LNCaP clone FGC (cell line): ENCODE data around the gene FBXW7.

Source experiments
- DNase-seq: peaks from one replicate; pipeline ENCODE4 v3.0.0-alpha.2; 2011; ENCODE audit warnings: low read depth
- H3K4me3 ChIP-seq: 2 replicates; pipeline ENCODE4 v1.5.1; 2011; ENCODE audit warnings: mild to moderate bottlenecking, low read depth, low read length, control low read depth
- TF ChIP-seq, protein P1 (sequence below): IDR thresholded peaks from 2 replicates; pipeline ENCODE4 v1.5.1; 2012; ENCODE audit warnings: mild to moderate bottlenecking; ENCODE audit not compliant: control insufficient read depth, insufficient read depth; ENCODE audit errors: extremely low read depth

Gene FBXW7

DNA sequence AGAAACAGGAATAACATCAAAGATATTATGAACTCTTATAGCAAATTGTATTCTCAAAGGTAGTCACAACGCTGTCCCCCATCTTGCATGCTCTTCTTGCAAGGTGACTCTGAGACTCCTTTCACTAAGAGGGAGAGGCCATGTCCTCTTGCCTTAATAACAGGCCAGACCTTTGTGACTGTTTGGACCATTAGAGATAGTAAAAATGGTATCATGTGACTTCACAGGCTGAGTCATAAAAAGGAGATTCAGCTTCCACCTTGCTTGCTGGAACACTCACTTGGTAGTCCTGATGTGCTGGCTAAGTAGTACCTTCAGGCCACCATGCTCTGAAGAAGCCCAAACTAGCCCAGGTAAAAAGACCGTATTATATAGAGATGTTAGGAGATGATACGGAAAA, 143.8 kb downstream of the FBXW7 start:
- no peak overlapping the region for H3K4me3 ChIP-seq
- no peak for DNase-seq
- TF ChIP-seq, protein P1, sequence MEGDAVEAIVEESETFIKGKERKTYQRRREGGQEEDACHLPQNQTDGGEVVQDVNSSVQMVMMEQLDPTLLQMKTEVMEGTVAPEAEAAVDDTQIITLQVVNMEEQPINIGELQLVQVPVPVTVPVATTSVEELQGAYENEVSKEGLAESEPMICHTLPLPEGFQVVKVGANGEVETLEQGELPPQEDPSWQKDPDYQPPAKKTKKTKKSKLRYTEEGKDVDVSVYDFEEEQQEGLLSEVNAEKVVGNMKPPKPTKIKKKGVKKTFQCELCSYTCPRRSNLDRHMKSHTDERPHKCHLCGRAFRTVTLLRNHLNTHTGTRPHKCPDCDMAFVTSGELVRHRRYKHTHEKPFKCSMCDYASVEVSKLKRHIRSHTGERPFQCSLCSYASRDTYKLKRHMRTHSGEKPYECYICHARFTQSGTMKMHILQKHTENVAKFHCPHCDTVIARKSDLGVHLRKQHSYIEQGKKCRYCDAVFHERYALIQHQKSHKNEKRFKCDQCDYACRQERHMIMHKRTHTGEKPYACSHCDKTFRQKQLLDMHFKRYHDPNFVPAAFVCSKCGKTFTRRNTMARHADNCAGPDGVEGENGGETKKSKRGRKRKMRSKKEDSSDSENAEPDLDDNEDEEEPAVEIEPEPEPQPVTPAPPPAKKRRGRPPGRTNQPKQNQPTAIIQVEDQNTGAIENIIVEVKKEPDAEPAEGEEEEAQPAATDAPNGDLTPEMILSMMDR: no peak

DNA sequence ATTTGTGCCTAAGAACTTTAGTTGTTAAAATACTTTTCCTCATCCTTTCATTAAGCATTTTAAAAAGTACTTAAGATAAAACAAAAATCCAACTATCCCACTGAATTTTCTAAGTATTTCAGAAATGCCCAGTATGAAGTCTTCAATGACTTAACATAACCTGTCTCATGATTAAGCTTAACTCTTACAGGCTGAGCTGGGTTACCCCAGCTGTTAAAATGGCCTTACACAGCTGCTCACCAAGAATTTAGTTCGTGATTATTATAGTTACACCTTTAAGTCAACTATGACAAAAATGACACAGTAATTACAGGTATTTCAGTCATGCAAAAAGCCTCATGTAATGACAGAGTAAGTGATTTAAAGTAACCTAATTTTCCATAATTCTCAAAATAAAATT, 145.7 kb downstream of the FBXW7 start:
- DNase-seq: no peak
- H3K4me3 ChIP-seq: no peak overlapping the region
- TF ChIP-seq, protein P1: no peak

DNA sequence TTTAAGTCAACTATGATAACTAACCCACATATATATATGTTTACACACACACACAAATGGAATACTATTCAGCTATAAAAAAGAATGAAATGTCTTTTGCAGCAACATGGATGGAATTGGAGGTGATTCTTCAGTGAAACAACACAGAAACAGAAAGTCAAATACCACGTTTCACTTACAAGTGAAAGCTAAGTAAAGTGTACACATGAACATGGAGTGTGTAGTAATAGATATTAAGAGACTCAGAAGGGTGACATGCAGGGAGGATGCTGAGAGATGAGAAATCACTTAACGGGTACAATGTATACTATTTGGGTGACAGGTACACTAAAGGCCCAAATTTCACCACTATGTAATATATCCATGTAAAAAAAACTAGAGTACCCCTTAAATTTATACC, 146.5 kb downstream of the FBXW7 start:
- DNase-seq: no peak
- TF ChIP-seq, protein P1: no peak
- no peak overlapping the region for H3K4me3 ChIP-seq

DNA sequence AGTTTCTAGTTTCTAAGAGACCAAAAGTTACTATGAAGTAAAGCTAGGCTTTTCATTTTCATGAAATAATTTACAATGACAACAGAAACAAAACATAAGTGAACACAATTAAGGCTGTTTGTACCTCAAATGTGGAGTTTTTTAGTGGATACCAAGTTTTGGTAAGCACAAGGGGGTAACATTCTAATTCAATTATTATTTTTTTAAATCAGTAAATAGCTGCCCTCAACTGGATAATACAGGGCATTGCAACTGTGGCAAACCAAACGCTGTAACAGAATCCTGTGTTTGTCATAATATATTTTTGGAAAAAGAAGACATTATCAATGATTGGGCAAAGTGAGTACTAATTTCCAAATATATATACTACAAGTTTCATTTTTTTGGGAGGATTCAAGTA, 150.3 kb downstream of the FBXW7 start:
- TF ChIP-seq, protein P1: peak; percentile 70
- H3K4me3 ChIP-seq: no peak overlapping the region
- DNase-seq: no peak

DNA sequence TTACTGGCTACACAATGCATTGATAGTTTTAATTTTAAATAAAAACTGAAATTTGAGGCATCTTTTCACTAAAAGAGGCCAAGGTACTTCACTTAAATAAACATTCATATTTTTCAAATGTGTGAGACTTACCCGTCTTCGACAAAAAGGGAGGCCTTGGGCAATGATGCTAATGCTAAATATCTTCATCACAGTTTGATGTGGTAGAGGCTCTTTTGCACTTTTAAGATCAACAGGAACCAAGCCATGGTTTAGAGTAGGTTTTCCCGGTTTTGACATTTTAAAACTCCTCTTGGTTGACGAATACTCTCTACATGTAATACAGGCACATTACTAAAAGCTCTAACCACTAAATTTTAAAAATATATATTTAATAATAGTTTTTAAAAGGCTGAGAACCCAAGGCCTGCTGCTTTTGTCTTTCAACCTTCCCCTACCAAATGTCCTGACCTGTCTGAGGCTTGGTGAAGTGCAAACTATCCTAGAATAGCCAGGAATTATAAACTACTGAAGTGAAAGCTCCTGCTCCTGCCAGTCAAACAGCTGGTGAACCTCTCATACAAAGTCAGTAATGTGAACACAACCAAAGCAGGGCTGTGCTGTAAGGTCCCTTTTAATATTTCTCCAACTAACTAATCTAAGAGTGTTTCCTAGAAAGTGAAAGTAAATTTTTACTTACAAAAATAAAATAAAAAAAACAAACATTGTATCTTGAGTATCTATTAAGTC, 153.7 kb downstream of the FBXW7 start:
- H3K4me3 ChIP-seq: no peak overlapping the region
- TF ChIP-seq, protein P1: no peak
- no peak for DNase-seq

DNA sequence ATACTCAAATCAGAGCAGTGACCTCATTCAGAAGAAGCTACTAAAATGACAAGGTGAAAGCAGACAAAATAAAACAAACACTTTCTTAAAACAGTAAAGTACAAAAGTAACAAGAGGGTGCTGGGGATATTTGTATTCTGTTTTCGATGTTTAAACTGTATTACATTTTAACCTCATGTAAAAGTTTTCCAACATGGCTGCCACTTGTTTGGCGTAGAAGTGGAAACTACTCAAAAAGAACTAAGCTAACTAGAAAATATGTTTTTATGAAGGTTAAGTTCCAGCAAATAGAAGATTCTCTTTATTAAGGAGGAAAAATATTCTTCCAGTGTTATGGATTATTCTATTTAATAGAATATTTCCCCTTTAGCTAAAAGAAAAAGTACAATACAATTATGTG, 155.0 kb downstream of the FBXW7 start:
- no peak overlapping the region for H3K4me3 ChIP-seq
- TF ChIP-seq, protein P1: no peak
- no peak for DNase-seq

DNA sequence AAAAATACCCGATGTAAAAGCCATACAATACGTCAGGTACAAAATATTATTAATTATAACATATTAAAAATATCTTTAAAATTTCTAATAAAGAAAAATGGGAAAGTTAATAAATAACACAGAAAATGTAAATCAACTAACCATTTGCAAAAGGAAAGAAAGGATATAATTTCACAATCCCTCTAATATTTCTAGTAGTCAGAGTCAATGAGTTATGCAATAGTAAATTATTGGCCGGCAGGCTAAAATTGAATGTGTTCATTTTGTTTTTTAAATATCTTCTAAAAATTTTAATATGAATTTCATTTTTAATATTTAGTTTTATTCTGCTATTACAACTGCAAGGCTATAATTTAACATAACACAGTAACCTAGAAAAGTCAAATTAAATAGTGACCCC, 155.7 kb downstream of the FBXW7 start:
- TF ChIP-seq, protein P1: no peak
- no peak for DNase-seq
- H3K4me3 ChIP-seq: no peak overlapping the region
